OCI-LY7 (cell line): ENCODE measurements around the gene MPEG1. TPM values are rescaled to one million over a fixed set of nuclear protein-coding genes. Genes with fewer than 3 reads are reported as not detected.

Source experiments
- BruUV-seq: library from RNA; stranded (reverse); fragments of 400-500 nt; replicated peaks from 2 replicates; lab custom pipeline; 2021; lab: Mats Ljungman, UMichigan
- CTCF ChIA-PET: fragments of 300-600 bp; sonication (Branson Sonifier 250); formaldehyde crosslinking; loops from one replicate; lab custom pipeline; 2022; ENCODE audit warnings: antibody characterized with exemption; ENCODE audit not compliant: unreplicated experiment; lab: Charles Lee
- POLR2A ChIA-PET: fragments of 300-600 bp; sonication (Branson Sonifier 250); formaldehyde crosslinking; loops from one replicate; lab custom pipeline; 2022; ENCODE audit warnings: antibody characterized with exemption; lab: Charles Lee
- DNase-seq: peaks from one replicate; pipeline ENCODE4 v3.0.0-alpha.2; 2015; ENCODE audit warnings: low spot score
- H2AFZ ChIP-seq: fragments of 200-600 bp; sonication (generic), shearing (Covaris generic); 2 replicates; pipeline ENCODE4 v1.6.1; 2014; ENCODE audit warnings: mild to moderate bottlenecking, antibody characterized with exemption, low read length, moderate library complexity
- H3K27ac ChIP-seq: fragments of 200-600 bp; sonication (generic); 2 replicates; pipeline ENCODE4 v1.5.1; 2014; ENCODE audit warnings: mixed run types, low read depth, mild to moderate bottlenecking, moderate library complexity, low read length, inconsistent platforms; ENCODE audit not compliant: poor library complexity, severe bottlenecking
- H3K36me3 ChIP-seq: fragments of 200-600 bp; sonication (generic); 2 replicates; pipeline ENCODE4 v1.6.1; 2014; ENCODE audit warnings: mild to moderate bottlenecking, antibody characterized with exemption, low read length, moderate library complexity, mixed read lengths; ENCODE audit not compliant: insufficient read depth
- H3K4me1 ChIP-seq: fragments of 200-600 bp; sonication (generic); 2 replicates; pipeline ENCODE4 v1.5.1; 2014; ENCODE audit warnings: mild to moderate bottlenecking, low read length; ENCODE audit not compliant: insufficient read depth, poor library complexity, severe bottlenecking
- H3K4me2 ChIP-seq: fragments of 200-600 bp; sonication (generic); 2 replicates; pipeline ENCODE4 v1.6.1; 2014; ENCODE audit warnings: mild to moderate bottlenecking, low read length
- H3K4me3 ChIP-seq: fragments of 200-600 bp; sonication (generic); 2 replicates; pipeline ENCODE4 v1.5.1; 2014; ENCODE audit warnings: mild to moderate bottlenecking, low read depth, low read length; ENCODE audit not compliant: poor library complexity, severe bottlenecking
- H3K79me2 ChIP-seq: fragments of 200-600 bp; sonication (generic); 2 replicates; pipeline ENCODE4 v1.6.1; 2016; ENCODE audit warnings: low read depth, mild to moderate bottlenecking, low read length, moderate library complexity, mixed read lengths; ENCODE audit not compliant: insufficient read depth
- H3K9me2 ChIP-seq: fragments of 200-600 bp; sonication (generic); 2 replicates; pipeline ENCODE4 v1.6.1; 2016; ENCODE audit warnings: mild to moderate bottlenecking, low read length, mixed read lengths; ENCODE audit not compliant: insufficient read depth
- H3K9me3 ChIP-seq: fragments of 200-600 bp; sonication (generic); 2 replicates; pipeline ENCODE4 v1.6.1; 2014; ENCODE audit warnings: mild to moderate bottlenecking, mixed run types, low read length, mixed read lengths
- H4K20me1 ChIP-seq: fragments of 200-600 bp; sonication (generic); 2 replicates; pipeline ENCODE4 v1.6.1; 2014; ENCODE audit warnings: mild to moderate bottlenecking, antibody characterized with exemption, low read length, moderate library complexity, mixed read lengths; ENCODE audit not compliant: insufficient read depth
- CTCF ChIP-seq: fragments of 200-600 bp; sonication (generic); conservative IDR thresholded peaks from 2 replicates; pipeline ENCODE4 v1.5.1; 2014; ENCODE audit warnings: mild to moderate bottlenecking, antibody characterized with exemption, low read length, moderate library complexity, mixed read lengths
- EZH2phosphoT487 ChIP-seq: fragments of 200-600 bp; sonication (generic); IDR thresholded peaks from 2 replicates; pipeline ENCODE4 v1.6.1; 2018; ENCODE audit warnings: low read depth, borderline replicate concordance, mild to moderate bottlenecking, mixed run types, antibody characterized with exemption, low read length, moderate library complexity, mixed read lengths
- intact Hi-C: fragments of 100-400 bp; cut with micrococcal nuclease; formaldehyde crosslinking; loops from one replicate; pipeline ENCODE4 v1.10.0; 2022; ENCODE audit not compliant: unreplicated experiment
- total RNA-seq, 2 experiments: library from RNA; depleted of rRNA in 1 of 2; stranded (reverse); fragments of >200 nt in 1 of 2; shearing (Covaris generic) in 1 of 2; gene quantifications; 2 replicates each; pipeline ENCODE4 v1.2.3, GENCODE V29; 2014 to 2022

The MPEG1 gene
- total RNA-seq, 2 experiments from 2014 or later = 0.06 to 12.4 TPM

DNA sequence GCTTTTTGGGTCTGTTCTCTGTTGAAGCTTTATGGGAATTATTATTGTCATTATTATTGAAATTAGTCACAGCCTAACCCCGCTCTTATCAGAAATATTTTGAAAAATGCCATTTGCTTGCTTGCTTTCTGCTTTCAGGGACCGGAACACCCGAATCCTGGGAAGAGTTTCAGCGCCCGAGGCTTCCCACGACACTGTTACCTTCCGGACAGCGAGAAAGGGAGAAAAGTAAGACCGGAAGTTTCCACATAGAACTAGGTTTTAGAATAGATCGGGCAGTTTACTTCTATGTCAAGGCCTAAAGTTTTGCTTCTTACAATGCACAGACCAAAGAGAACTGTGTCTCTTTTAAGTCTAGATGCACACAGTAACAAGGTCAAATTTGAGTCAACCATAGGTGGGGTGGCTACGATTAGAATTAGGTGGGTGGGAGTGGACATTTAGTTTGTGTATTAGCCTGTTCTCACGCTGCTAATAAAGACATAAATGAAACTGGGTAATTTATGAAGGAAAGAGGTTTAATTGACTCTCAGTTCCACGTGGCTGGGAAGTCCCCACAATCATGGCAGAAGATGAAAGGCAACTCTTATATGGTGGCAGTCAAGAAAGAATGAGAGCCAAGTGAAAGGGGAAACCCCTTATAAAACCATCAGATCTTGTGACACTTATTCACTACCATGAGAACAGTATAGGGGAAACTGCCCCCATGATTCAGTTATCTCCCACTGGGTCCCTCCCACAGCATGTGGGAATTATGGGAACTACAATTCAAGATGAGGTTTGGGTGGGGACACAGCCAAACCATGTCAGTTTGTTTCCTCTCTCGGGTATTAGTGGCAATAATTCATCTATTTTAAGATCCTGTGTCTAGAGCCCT is 12.9 kb downstream of the MPEG1 start:
- Histone ChIP-seq H3K4me3 (no peak overlapping the region), H3K4me2 (no peak overlapping the region), H4K20me1 (no peaks in the 10 kb centered on the region), H3K9me3 (no peaks in the 10 kb centered on the region), H3K9me2 (no peaks in the 10 kb centered on the region), H3K36me3 (no peaks in the 10 kb centered on the region), H3K27ac (no peak overlapping the region), H3K4me1 (peaks cover 5% of the 10 kb centered on the region), H3K79me2 (no peaks in the 10 kb centered on the region), H2AFZ (no peak overlapping the region)
- no peak for TF ChIP-seq CTCF
- no peak for TF ChIP-seq EZH2phosphoT487
- intact Hi-C loops = no loop called here
- no peak for DNase-seq
- BruUV-seq = no TSS peak
- CTCF ChIA-PET = no interaction called here
- POLR2A ChIA-PET = interaction anchor here (1.0 kb wide), 1 partner anchor 9 kb away, joined by 3 read pairs; no protein-coding TSS in a partner anchor

DNA sequence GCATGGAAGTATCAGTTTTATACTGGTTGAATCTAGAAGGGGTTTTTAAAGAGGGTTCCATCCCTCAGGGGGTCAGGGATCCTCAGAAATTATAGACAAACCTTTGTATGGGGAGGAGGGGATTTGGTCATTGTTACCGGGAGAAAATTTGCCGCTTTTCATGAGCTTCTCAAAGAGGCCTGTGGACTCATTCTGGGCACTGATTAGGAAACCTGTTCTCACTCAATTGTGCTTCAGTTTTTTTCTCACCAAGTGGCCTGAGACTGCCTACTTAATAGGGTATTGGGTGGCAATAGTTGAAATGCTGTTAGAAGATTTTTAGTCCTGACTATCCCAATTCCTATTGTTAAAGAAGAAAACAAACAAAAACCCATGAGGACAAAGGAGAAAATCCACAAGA is 14.0 kb downstream of the MPEG1 start:
- ChIA-PET POLR2A (interaction anchor here (0.5 to 1.0 kb wide), 2 partner anchors 8 to 48 kb away, joined by 3 to 4 read pairs; no protein-coding TSS in a partner anchor), CTCF (no interaction called here)
- Histone ChIP-seq H3K9me3 (no peaks in the 10 kb centered on the region), H3K4me2 (no peak overlapping the region), H3K27ac (no peak overlapping the region), H4K20me1 (no peaks in the 10 kb centered on the region), H3K4me1 (peaks cover 5% of the 10 kb centered on the region), H3K4me3 (no peak overlapping the region), H3K79me2 (no peaks in the 10 kb centered on the region), H3K9me2 (no peaks in the 10 kb centered on the region), H3K36me3 (no peaks in the 10 kb centered on the region), H2AFZ (no peak overlapping the region)
- intact Hi-C loops = no loop called here
- TF ChIP-seq CTCF (no peak), EZH2phosphoT487 (no peak)
- no TSS peak for BruUV-seq
- DNase-seq = no peak

DNA sequence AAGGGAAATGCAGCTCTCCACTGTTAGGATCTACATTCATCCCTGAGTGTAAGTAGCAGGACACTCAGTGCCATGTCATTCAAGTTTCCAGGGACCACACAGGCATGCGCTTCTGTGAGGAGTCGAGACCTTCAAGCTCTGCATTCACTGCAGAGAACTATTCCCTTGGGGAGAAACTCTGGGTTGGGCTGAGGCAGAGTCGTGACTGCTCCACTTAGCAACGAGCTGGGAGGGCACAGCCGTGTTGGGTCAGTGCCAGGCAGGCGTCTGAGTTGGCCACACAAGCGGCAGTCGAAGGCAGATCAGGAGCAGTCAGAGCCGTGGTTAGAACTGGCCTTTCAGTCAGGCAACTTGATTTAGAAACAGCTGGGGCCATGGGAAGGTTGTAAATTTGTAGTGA is 14.7 kb downstream of the MPEG1 start:
- DNase-seq = no peak
- BruUV-seq = no TSS peak
- Histone ChIP-seq H3K27ac (no peak overlapping the region), H3K79me2 (no peaks in the 10 kb centered on the region), H3K9me3 (no peaks in the 10 kb centered on the region), H3K4me3 (no peak overlapping the region), H3K4me1 (peaks cover 5% of the 10 kb centered on the region), H3K4me2 (no peak overlapping the region), H3K9me2 (no peaks in the 10 kb centered on the region), H4K20me1 (no peaks in the 10 kb centered on the region), H2AFZ (no peak overlapping the region), H3K36me3 (no peaks in the 10 kb centered on the region)
- intact Hi-C loops = no loop called here
- ChIA-PET CTCF (interaction anchor here (1.0 kb wide), 1 partner anchor 13 kb away, joined by 3 read pairs; no protein-coding TSS in a partner anchor), POLR2A (no interaction called here)
- TF ChIP-seq EZH2phosphoT487 (no peak), CTCF (no peak)
